Transverse colon (tissue), 4 donors: Measurements from ENCODE around the gene SYNJ2. TPM values are rescaled to one million over a fixed set of nuclear protein-coding genes. Genes with fewer than 3 reads are reported as not detected.

Experiments
- DNase-seq: peaks from one replicate; pipeline ENCODE4 v3.0.0-alpha.2; 2019
- H3K27ac ChIP-seq, 4 donors: fragments of 200-600 bp; sonication (generic); 2 replicates each; pipeline ENCODE4 v1.5.1; 2016 to 2018; ENCODE audit warnings: inconsistent platforms in 4 of 4
- H3K27me3 ChIP-seq: fragments of 200-600 bp; sonication (generic); 2 replicates; pipeline ENCODE4 v1.5.1; 2017; ENCODE audit warnings: inconsistent platforms
- H3K36me3 ChIP-seq, 4 donors: fragments of 200-600 bp; sonication (generic); 2 replicates each; pipeline ENCODE4 v1.5.1; 2017 to 2019; ENCODE audit warnings: inconsistent platforms in 4 of 4
- H3K4me1 ChIP-seq, 4 donors: fragments of 200-600 bp; sonication (generic); 2 replicates each; pipeline ENCODE4 v1.5.1; 2017 to 2020; ENCODE audit warnings: inconsistent platforms in 4 of 4
- H3K4me3 ChIP-seq, 4 donors: fragments of 200-600 bp; sonication (generic); 1 replicate in 1 of 4; 2 replicates in 3 of 4; pipeline versions ENCODE4 v1.5.1 to v1.6.1; 2017 to 2019; ENCODE audit warnings: inconsistent platforms in 4 of 4
- H3K9me3 ChIP-seq, 2 donors: fragments of 200-600 bp; sonication (generic); 2 replicates each; pipeline ENCODE4 v1.5.1; 2017 to 2019; ENCODE audit warnings: inconsistent platforms in 2 of 2
- CTCF ChIP-seq, 5 experiments: fragments of 200-600 bp in 3 of 5; fragments of 450-650 bp in 2 of 5; sonication (generic) in 3 of 5; IDR thresholded peaks; 1 replicate in 2 of 5; 2 replicates in 3 of 5; pipeline ENCODE4 v1.5.1; 2016 to 2017; ENCODE audit warnings: antibody characterized with exemption in 5 of 5, inconsistent platforms in 3 of 5, mild to moderate bottlenecking in 2 of 5, moderate library complexity in 1 of 5
- EP300 ChIP-seq: sonication (generic); formaldehyde crosslinking; IDR thresholded peaks from one replicate; pipeline ENCODE4 v1.6.1; 2017; ENCODE audit warnings: antibody characterized with exemption, low read depth
- POLR2A ChIP-seq: fragments of 450-650 bp; IDR thresholded peaks from one replicate; pipeline ENCODE4 v1.6.1; 2016; ENCODE audit warnings: antibody characterized with exemption, mild to moderate bottlenecking, moderate library complexity
- POLR2AphosphoS5 ChIP-seq, 3 donors: sonication (generic); formaldehyde crosslinking; IDR thresholded peaks; one replicate each; pipeline ENCODE4 v1.6.1; 2016; ENCODE audit warnings: antibody characterized with exemption in 3 of 3
- WGBS, 2 donors: methylation state at CpG; one replicate each; pipeline ENCODE4 v1.1.5; 2018; ENCODE audit warnings: low coverage in 1 of 2; 5-methylcytosine and 5-hydroxymethylcytosine counted together
- in situ Hi-C, 4 donors: fragments of 200-750 bp; cut with MboI; loops; one replicate each; pipeline versions ENCODE4 v1.15.0 to v1.15.1; 2017; ENCODE audit warnings: low sequenced_read_pairs in 3 of 4, low pct_ligation_motif_present in 1 of 4, low pct_unique_long_range_greater_than_20kb in 1 of 4
- intact Hi-C: fragments of 100-400 bp; cut with DNase I; formaldehyde crosslinking; loops from one replicate; pipeline ENCODE4 v1.15.1; 2023; ENCODE audit warnings: low total_unique reads
- total RNA-seq, 4 donors: library from RNA; depleted of rRNA; stranded (reverse); fragments of >200 nt; gene quantifications; one replicate each; pipeline ENCODE4 v1.1.0, GENCODE V29; 2016

The SYNJ2 gene
- total RNA-seq, 4 donors from 2014 or later = 27.8 to 42.6 (median 31.8) TPM

GRCh38 chr6:157959451-157960227 lies 22.0 kb upstream of the SYNJ2 start:
- Histone ChIP-seq H3K36me3 (no peaks in the 10 kb centered on the region), H3K27ac (no peak overlapping the region), H3K9me3 (peaks cover 17 to 23% of the 10 kb centered on the region in 2 donors), H3K4me1 (peaks cover 0 to 39% (median 16%) of the 10 kb centered on the region in 4 donors), H3K4me3 (no peak overlapping the region), H3K27me3 (no peaks in the 10 kb centered on the region)
- intact Hi-C loops (no loop called here), in situ Hi-C loops (no loop called here)
- WGBS, 2 donors = 89 to 100% methylated on average over 1 of the region's 1 CpG
- DNase-seq = no peak
- TF ChIP-seq CTCF (IDR thresholded peaks at IDR 0.05) (no peak), POLR2A (no peak), EP300 (no peak), POLR2AphosphoS5 (IDR thresholded peaks at IDR 0.05) (no peak)

GRCh38 chr6:157961153-157961831 lies 20.4 kb upstream of the SYNJ2 start:
- Histone ChIP-seq H3K36me3 (no peaks in the 10 kb centered on the region), H3K4me3 (no peak overlapping the region), H3K27me3 (no peaks in the 10 kb centered on the region), H3K27ac (no peak overlapping the region), H3K9me3 (peaks cover 17 to 23% of the 10 kb centered on the region in 2 donors), H3K4me1 (peaks cover 0 to 34% (median 9%) of the 10 kb centered on the region in 4 donors)
- in situ Hi-C loops = no loop called here
- intact Hi-C loops = no loop called here
- WGBS, 2 donors = 81 to 93% methylated on average over 5 of the region's 5 CpGs
- TF ChIP-seq POLR2AphosphoS5 (IDR thresholded peaks at IDR 0.05) (no peak), POLR2A (no peak), EP300 (no peak), CTCF (IDR thresholded peaks at IDR 0.05) (no peak)
- DNase-seq = no peak

GRCh38 chr6:157961832-157962575 lies 19.7 kb upstream of the SYNJ2 start:
- WGBS, 2 donors = 65 to 88% methylated on average over 5 to 13 of the region's 13 CpGs
- no peak overlapping the region for H3K4me3 ChIP-seq
- TF ChIP-seq POLR2AphosphoS5 (IDR thresholded peaks at IDR 0.05) (no peak), CTCF (IDR thresholded peaks at IDR 0.05) (no peak), EP300 (no peak), POLR2A (no peak)
- intact Hi-C loops (no loop called here), in situ Hi-C loops (no loop called here)
- peaks cover 4 to 34% (median 12%) of the 10 kb centered on the region in 4 donors for H3K4me1 ChIP-seq
- no peaks in the 10 kb centered on the region for H3K36me3 ChIP-seq
- DNase-seq = no peak
- no peak overlapping the region for H3K27ac ChIP-seq
- H3K9me3 ChIP-seq = peaks cover 17 to 23% of the 10 kb centered on the region in 2 donors
- H3K27me3 ChIP-seq = no peaks in the 10 kb centered on the region
